ENCODE data around the gene TMEM106A.
"Not testable (repeated sequence)": the region's sequence is repeated elsewhere in the genome, so short reads cannot be mapped to it uniquely, and the experiment has no call there.

Gene TMEM106A, protein sequence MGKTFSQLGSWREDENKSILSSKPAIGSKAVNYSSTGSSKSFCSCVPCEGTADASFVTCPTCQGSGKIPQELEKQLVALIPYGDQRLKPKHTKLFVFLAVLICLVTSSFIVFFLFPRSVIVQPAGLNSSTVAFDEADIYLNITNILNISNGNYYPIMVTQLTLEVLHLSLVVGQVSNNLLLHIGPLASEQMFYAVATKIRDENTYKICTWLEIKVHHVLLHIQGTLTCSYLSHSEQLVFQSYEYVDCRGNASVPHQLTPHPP

DNA sequence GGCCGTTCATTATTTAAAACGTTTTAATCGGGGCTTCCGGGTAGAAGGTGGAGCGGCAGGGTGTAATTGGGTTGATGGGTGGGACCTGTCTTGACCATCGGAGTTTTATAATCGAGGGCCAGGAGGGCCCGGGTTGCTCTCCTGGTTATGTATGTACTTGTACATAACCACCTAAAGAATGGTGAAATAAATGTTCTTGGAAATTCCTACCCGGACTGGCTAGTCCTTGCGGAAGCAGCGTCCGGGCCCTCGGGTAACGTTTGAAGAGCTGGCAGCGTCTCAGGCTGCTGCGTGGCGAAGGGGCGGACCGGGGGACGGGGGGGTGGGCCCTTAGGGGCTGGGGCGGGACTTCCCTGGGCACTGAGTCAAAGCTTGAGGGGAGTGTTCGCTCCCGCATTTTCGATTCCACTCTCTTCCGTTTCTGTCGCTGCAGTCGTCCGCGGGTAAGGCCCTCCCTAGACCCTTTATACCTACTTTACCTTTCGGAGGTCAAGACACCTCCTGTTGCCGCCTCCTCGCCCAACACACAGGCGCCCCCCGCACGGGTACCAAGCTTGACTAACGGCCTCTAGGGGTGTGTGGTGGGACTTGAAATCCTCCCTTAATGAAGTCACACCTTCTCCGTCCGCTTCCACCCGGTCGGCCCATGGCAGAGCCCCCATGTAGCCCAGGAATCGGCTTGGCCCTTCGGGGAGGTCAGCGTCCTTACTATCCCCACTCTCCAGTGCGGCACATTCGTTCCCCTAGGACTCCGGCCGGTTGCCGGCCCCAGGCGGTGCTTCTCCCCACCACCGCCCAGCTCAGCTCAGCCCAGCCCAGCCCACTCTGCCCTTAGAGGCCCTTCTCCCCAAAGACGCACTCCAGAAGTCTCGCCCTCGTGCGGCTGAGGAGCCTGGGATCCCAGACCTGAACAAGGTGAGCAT, at the start of gene TMEM106A:
TSS of gene TMEM106A (plus strand) at position 396 of the 923 bp plus-strand sequence. CDS start 1,167 bp downstream, outside the sequence.
- no peak for TF ChIP-seq CTCF (conservative IDR thresholded peaks at IDR 0.05)
- no peak within 1 kb of the TSS for H3K27ac ChIP-seq

- not testable (repeated sequence) for H3K27ac ChIP-seq
Measured at GRCh38 chr17:43165971-43166370, 45.7 kb upstream of the TMEM106A start.

DNA sequence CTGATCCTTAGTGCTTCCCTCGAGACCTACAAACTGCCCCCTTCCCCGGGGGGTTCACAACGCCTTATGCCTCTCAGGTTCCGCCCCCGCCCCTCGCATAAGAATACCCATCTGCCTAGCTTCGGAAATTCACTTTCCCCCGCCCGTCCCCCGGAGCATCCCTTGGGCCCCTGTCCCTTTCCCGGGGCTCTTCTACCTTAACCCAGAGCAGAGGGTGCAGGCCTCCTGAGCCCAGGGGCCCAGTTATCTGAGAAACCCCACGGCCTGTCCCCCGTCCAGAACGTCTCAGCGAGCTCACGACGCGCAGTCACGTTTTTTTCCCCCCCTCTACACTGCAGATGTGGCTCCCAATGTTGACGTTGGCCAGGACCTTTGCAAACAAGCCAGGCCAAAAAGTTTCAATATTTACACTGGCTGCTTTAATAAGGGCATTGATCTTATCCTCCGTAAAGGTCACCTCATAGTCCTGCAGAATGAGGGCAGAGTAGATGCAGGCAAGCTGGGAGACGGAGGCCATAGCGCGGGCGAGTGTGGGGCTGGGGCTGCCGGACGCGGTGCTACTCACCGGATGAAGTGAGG, 42.0 kb upstream of the TMEM106A start:
- H3K27ac ChIP-seq, result peak overlapping the region; percentile 98
- TF ChIP-seq CTCF (conservative IDR thresholded peaks at IDR 0.05), result no peak

GRCh38 chr17:43170140-43170765, 41.4 kb upstream of the TMEM106A start:
- TF ChIP-seq CTCF (conservative IDR thresholded peaks at IDR 0.05), result no peak
- peak overlapping the region; percentile 98 for H3K27ac ChIP-seq

DNA sequence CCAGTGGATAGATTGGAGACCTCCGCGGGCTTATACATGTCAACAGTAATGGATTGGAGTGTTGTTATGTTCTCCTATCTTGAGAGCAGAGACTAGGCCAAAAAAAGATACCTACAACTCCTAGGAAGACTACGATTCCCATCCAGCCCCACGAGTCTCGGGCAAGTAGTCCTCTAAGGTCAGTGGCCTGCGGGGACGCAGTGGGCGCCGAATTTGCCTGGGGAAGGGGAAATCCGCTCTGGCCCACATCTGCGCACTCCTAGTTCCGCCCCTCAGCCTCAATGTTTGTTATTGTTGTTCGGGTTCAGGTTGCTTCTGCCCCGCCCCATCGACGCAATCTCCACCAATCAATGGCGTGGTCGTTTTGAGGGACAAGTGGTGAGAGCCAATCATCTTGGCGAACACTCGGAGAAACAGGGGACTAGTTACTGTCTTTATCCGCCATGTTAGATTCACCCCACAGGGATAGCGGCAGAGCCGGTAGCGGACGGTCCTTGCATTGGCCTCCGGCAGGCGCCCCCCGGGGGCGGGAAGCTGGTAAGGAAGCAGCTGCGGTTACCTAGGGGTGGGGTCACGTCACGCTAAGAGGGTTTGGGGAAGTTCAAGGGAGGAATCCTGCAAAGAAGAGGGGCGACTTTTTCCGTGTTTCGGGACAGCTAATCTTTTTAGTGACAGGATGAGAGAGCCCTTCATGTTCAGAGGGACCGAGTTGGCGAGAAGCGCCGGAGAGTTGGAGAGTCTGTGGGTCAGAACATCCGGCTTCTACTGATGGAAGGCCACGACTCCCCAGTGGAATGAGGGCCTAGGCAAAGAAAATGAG, 40.7 kb upstream of the TMEM106A start, which contains the start of gene NBR1:
TSS of gene NBR1 (plus strand) at position 449 of the 820 bp plus-strand sequence. CDS start 4,586 bp downstream, outside the sequence.
- peak; percentile 18; the same call in 1 of the 2 replicates for TF ChIP-seq CTCF (conservative IDR thresholded peaks at IDR 0.05)
- H3K27ac ChIP-seq, result peak within 1 kb of the TSS; percentile 98

GRCh38 chr17:43171586-43172487, 39.8 kb upstream of the TMEM106A start:
- H3K27ac ChIP-seq, result peak overlapping the region; percentile 98
- TF ChIP-seq CTCF (conservative IDR thresholded peaks at IDR 0.05), result no peak; the same call in 1 of the 2 replicates

Data from VCaP (cell line).